Ishikawa (cell line): ENCODE data around the gene ATP6V0A1.

Experiments used
- CEBPB ChIP-seq: IDR thresholded peaks from 2 replicates; pipeline ENCODE4 v1.6.1; 2012
- CREB1 ChIP-seq: IDR thresholded peaks from 2 replicates; pipeline ENCODE4 v1.6.1; 2012; ENCODE audit warnings: low read depth
- EGR1 ChIP-seq: IDR thresholded peaks from 2 replicates; pipeline ENCODE4 v1.6.1; 2012
- FOXM1 ChIP-seq: IDR thresholded peaks from 2 replicates; pipeline ENCODE4 v1.6.1; 2012; ENCODE audit warnings: low read depth, borderline replicate concordance
- NFIC ChIP-seq: IDR thresholded peaks from 2 replicates; pipeline ENCODE4 v1.6.1; 2012
- RAD21 ChIP-seq: IDR thresholded peaks from 2 replicates; pipeline ENCODE4 v1.6.1; 2012; ENCODE audit warnings: low read depth
- TAF1 ChIP-seq: IDR thresholded peaks from 2 replicates; pipeline ENCODE4 v1.6.1; 2012; ENCODE audit warnings: low read depth, mild to moderate bottlenecking
- TCF12 ChIP-seq: IDR thresholded peaks from 2 replicates; pipeline ENCODE4 v1.6.1; 2012; ENCODE audit warnings: low read depth
- TEAD4 ChIP-seq: IDR thresholded peaks from 2 replicates; pipeline ENCODE4 v1.6.1; 2012
- USF1 ChIP-seq: IDR thresholded peaks from 2 replicates; pipeline ENCODE4 v1.6.1; 2012
- YY1 ChIP-seq: IDR thresholded peaks from 2 replicates; pipeline ENCODE4 v1.6.1; 2012; ENCODE audit warnings: low read depth
- ZBTB7A ChIP-seq: IDR thresholded peaks from 2 replicates; pipeline ENCODE4 v1.6.1; 2012; ENCODE audit warnings: low read depth
- TF ChIP-seq, protein P1 (sequence below): IDR thresholded peaks from 2 replicates; pipeline ENCODE4 v1.6.1; 2012
- TF ChIP-seq, protein P2 (sequence below): IDR thresholded peaks from 2 replicates; pipeline ENCODE4 v1.6.1; 2012; ENCODE audit warnings: low read depth, mild to moderate bottlenecking

The ATP6V0A1 gene

DNA sequence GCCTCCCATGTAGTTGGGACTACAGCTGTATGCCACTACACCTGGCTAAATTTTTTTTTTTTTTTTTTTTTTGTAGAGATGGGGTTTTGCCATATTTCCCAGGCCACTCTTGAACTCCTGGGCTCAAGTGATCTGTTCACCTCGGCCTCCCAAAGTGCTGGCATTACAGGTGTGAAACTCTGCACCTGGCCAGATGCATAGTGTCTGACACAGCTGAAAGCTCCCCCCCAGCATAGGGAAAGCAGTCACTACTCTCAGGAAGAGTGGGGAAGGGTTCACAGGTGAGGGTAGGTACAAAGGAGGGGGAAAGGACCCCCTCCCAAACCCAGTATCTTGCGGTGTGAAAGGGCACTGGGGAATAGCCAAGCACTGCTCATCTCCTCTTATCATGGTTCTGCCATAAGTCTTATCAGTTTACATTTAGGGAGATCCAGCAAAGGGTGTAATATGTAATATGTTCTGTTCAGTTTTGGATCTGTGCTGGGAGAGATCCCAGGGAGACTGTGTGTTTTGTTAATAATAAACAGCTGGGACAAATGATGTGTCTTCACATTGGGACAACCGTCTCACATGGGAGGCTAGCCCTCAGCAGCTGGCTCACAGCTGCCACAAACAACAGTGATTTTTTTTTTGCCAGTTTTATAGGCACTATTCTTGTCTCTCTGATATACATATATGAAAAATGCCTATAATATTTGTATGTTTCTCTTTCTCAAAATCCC lies 28.8 kb upstream of the ATP6V0A1 start:
- TF ChIP-seq CEBPB, result no peak
- no peak for TF ChIP-seq ZBTB7A
- TF ChIP-seq FOXM1, result no peak
- TF ChIP-seq YY1, result no peak
- no peak for TF ChIP-seq CREB1
- TF ChIP-seq TEAD4, result no peak
- TF ChIP-seq RAD21, result no peak
- TF ChIP-seq NFIC, result no peak
- TF ChIP-seq, protein P1, sequence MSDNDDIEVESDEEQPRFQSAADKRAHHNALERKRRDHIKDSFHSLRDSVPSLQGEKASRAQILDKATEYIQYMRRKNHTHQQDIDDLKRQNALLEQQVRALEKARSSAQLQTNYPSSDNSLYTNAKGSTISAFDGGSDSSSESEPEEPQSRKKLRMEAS, result no peak
- no peak for TF ChIP-seq TCF12

DNA sequence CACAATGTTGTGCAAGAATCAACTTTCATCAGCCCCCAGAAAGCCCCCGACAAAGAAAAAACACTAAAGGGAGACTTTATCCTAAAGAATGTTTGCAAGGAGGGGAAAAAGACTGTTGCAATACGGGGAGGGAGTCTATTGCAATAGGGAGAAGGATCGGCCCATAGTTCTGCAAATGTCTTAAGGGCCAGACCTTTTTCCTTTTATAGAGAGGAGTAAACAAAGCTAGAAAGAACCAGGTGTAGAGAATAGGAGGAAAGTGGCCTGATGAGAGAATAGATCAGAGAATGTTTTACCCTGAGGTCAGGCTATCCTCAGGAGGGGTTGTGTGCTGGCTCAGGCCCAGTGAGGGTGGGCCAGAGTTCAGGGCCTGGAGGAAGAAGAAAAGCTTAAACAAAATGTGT lies 26.9 kb upstream of the ATP6V0A1 start:
- TF ChIP-seq EGR1 (no peak), USF1 (no peak), TEAD4 (no peak), FOXM1 (no peak), TCF12 (no peak), CEBPB (no peak), YY1 (no peak), RAD21 (no peak), ZBTB7A (no peak), TAF1 (no peak)
- TF ChIP-seq, protein P2, sequence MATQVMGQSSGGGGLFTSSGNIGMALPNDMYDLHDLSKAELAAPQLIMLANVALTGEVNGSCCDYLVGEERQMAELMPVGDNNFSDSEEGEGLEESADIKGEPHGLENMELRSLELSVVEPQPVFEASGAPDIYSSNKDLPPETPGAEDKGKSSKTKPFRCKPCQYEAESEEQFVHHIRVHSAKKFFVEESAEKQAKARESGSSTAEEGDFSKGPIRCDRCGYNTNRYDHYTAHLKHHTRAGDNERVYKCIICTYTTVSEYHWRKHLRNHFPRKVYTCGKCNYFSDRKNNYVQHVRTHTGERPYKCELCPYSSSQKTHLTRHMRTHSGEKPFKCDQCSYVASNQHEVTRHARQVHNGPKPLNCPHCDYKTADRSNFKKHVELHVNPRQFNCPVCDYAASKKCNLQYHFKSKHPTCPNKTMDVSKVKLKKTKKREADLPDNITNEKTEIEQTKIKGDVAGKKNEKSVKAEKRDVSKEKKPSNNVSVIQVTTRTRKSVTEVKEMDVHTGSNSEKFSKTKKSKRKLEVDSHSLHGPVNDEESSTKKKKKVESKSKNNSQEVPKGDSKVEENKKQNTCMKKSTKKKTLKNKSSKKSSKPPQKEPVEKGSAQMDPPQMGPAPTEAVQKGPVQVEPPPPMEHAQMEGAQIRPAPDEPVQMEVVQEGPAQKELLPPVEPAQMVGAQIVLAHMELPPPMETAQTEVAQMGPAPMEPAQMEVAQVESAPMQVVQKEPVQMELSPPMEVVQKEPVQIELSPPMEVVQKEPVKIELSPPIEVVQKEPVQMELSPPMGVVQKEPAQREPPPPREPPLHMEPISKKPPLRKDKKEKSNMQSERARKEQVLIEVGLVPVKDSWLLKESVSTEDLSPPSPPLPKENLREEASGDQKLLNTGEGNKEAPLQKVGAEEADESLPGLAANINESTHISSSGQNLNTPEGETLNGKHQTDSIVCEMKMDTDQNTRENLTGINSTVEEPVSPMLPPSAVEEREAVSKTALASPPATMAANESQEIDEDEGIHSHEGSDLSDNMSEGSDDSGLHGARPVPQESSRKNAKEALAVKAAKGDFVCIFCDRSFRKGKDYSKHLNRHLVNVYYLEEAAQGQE, result no peak

DNA sequence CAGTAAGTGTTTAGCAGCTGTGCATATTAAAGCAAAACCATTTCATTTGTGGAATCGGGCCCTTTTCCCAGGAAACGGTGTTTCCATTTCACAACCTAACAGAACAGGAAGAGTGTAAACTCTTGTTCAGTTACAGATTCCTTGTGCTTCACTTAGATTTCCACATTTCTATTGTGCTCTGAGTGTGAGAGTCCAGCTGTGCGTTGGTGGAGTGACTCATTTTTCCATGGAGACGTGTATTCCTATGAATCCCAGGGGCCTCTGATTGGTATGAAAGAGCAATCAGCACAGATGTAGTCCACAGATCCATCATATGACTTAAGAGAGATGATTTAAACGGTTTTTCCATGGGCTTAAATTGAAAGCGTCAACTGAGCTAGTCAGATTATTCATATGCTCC lies 22.3 kb upstream of the ATP6V0A1 start:
- TF ChIP-seq YY1 (no peak), TAF1 (no peak), RAD21 (no peak), TCF12 (no peak), TEAD4 (no peak), NFIC (no peak), FOXM1 (no peak), CEBPB (no peak), CREB1 (no peak), ZBTB7A (no peak)
- TF ChIP-seq, protein P2, result no peak

- peak; percentile 39 for TF ChIP-seq RAD21
- no peak for TF ChIP-seq TEAD4
- TF ChIP-seq, protein P2, result no peak
- TF ChIP-seq TCF12, result no peak
Measured at GRCh38 chr17:42438600-42439567, 19.8 kb upstream of the ATP6V0A1 start.
